Activated CD8-positive, alpha-beta T cell treated with anti-CD3 and anti-CD28 coated beads for 36 hours (primary cell): ENCODE data around the gene TAF1D. TPM values are rescaled to one million over a fixed set of nuclear protein-coding genes. Genes with fewer than 3 reads are reported as not detected.
"Not testable (repeated sequence)": the region's sequence is repeated elsewhere in the genome, so short reads cannot be mapped to it uniquely, and the experiment has no call there.

Experiments used
- ATAC-seq: fragments of 200-7000 bp; cut with Tn5 transposase; one replicate; pipeline ENCODE4 v1.10.0; 2021; ENCODE audit warnings: mild to moderate bottlenecking, moderate library complexity
- CTCF ChIA-PET: fragments of 350-600 bp; sonication (Branson Sonifier 250); formaldehyde crosslinking; loops from one replicate; lab custom pipeline; 2021; ENCODE audit warnings: antibody characterized with exemption; lab: Charles Lee
- POLR2A ChIA-PET: fragments of 350-600 bp; sonication (Branson Sonifier 250); formaldehyde crosslinking; loops from one replicate; lab custom pipeline; 2021; ENCODE audit warnings: antibody characterized with exemption; lab: Charles Lee
- DNase-seq: peaks from one replicate; pipeline ENCODE4 v3.0.0-alpha.2; 2020
- H3K27ac Mint-ChIP-seq: one replicate; pipeline ENCODE4 v1.8.0; 2021; ENCODE audit warnings: mild to moderate bottlenecking, mixed read lengths
- H3K27me3 Mint-ChIP-seq: one replicate; pipeline ENCODE4 v1.8.0; 2021; ENCODE audit warnings: mixed read lengths
- H3K36me3 Mint-ChIP-seq: one replicate; pipeline ENCODE4 v1.8.0; 2021; ENCODE audit warnings: low read depth, mixed read lengths
- H3K4me1 Mint-ChIP-seq: one replicate; pipeline ENCODE4 v1.8.0; 2021; ENCODE audit warnings: low read depth, mixed read lengths
- H3K4me3 Mint-ChIP-seq: one replicate; pipeline ENCODE4 v1.8.0; 2021; ENCODE audit warnings: mild to moderate bottlenecking, moderate library complexity, mixed read lengths
- H3K9me3 Mint-ChIP-seq: one replicate; pipeline ENCODE4 v1.8.0; 2021; ENCODE audit warnings: mixed read lengths
- CTCF ChIP-seq: fragments of 200-600 bp; IDR thresholded peaks from one replicate; pipeline ENCODE4 v1.8.0; 2022; ENCODE audit warnings: antibody characterized with exemption, mild to moderate bottlenecking
- intact Hi-C: fragments of 100-400 bp; cut with micrococcal nuclease; formaldehyde crosslinking; loops from one replicate; pipeline ENCODE4 v1.10.0; 2022
- total RNA-seq, 2 experiments: library from RNA; stranded (reverse); gene quantifications; one replicate each; pipeline ENCODE4 v1.2.3, GENCODE V29; 2021

Gene TAF1D
- total RNA-seq, 2 experiments from 2014 or later = 334 to 344 TPM

- no peaks in the 10 kb centered on the region for H3K27me3 Mint-ChIP-seq
- no peak overlapping the region for H3K27ac Mint-ChIP-seq
- ChIA-PET CTCF (no interaction called here), POLR2A (interaction anchor here (1.2 kb wide), 1 partner anchor 11 kb away, joined by 4 read pairs; no protein-coding TSS in a partner anchor)
- no peaks in the 10 kb centered on the region for H3K4me1 Mint-ChIP-seq
- H3K36me3 Mint-ChIP-seq = peaks cover 22% of the 10 kb centered on the region
- H3K9me3 Mint-ChIP-seq = peaks cover under 1% of the 10 kb centered on the region
- TF ChIP-seq CTCF = no peak
- DNase-seq = no peak
- no peak for ATAC-seq
- no peak overlapping the region for H3K4me3 Mint-ChIP-seq
- intact Hi-C loops = no loop called here
These were observed 20.6 kb upstream of the TAF1D start for GRCh38 chr11:93761910-93762309.

- H3K27me3 Mint-ChIP-seq, H3K4me1 Mint-ChIP-seq, H3K27ac Mint-ChIP-seq, ATAC-seq, intact Hi-C loops, H3K4me3 Mint-ChIP-seq, H3K9me3 Mint-ChIP-seq, DNase-seq, CTCF ChIA-PET: not testable (repeated sequence)
- H3K36me3 Mint-ChIP-seq = peaks cover 24% of the 10 kb centered on the region
- POLR2A ChIA-PET = interaction anchor here (3.1 kb wide), 1 partner anchor 18 kb away, joined by 10 read pairs; the partner anchor contains the start of genes C11orf54 and TAF1D
These were observed 17.8 kb upstream of the TAF1D start for GRCh38 chr11:93759123-93759522.

- no peak for ATAC-seq
- DNase-seq = no peak
- peaks cover 27% of the 10 kb centered on the region for H3K36me3 Mint-ChIP-seq
- intact Hi-C loops = no loop called here
- no peaks in the 10 kb centered on the region for H3K27me3 Mint-ChIP-seq
- POLR2A ChIA-PET = interaction anchor here (3.1 kb wide), 1 partner anchor 17 kb away, joined by 10 read pairs; the partner anchor contains the start of genes C11orf54 and TAF1D
- H3K4me3 Mint-ChIP-seq = no peak overlapping the region
- H3K27ac Mint-ChIP-seq = no peak overlapping the region
- TF ChIP-seq CTCF = no peak
- no peaks in the 10 kb centered on the region for H3K4me1 Mint-ChIP-seq
- no peaks in the 10 kb centered on the region for H3K9me3 Mint-ChIP-seq
- CTCF ChIA-PET = no interaction called here
These were observed 16.9 kb upstream of the TAF1D start for GRCh38 chr11:93757924-93758865.

GRCh38 chr11:93757301-93757700, 16.0 kb upstream of the TAF1D start:
- CTCF ChIA-PET = no interaction called here
- Mint-ChIP-seq H3K36me3 (peaks cover 27% of the 10 kb centered on the region), H3K27ac (no peak overlapping the region)

GRCh38 chr11:93756748-93757147, 15.5 kb upstream of the TAF1D start:
- CTCF ChIA-PET = no interaction called here

More at GRCh38 chr11:93757301-93757700, 16.0 kb upstream of the TAF1D start:
- Mint-ChIP-seq H3K4me3 (no peak overlapping the region), H3K9me3 (no peaks in the 10 kb centered on the region), H3K27me3 (no peaks in the 10 kb centered on the region), H3K4me1 (no peaks in the 10 kb centered on the region)
- no peak for DNase-seq
- POLR2A ChIA-PET = interaction anchor here (3.1 kb wide), 2 partner anchors 16 kb away, joined by 10 to 14 read pairs; partner anchors contain the start of genes C11orf54 and TAF1D
- TF ChIP-seq CTCF = no peak
- intact Hi-C loops = no loop called here
- ATAC-seq = no peak

More at GRCh38 chr11:93756748-93757147, 15.5 kb upstream of the TAF1D start:
- TF ChIP-seq CTCF = no peak
- no peaks in the 10 kb centered on the region for H3K9me3 Mint-ChIP-seq
- no peak overlapping the region for H3K4me3 Mint-ChIP-seq
- H3K27ac Mint-ChIP-seq = no peak overlapping the region
- POLR2A ChIA-PET = interaction anchor here (3.1 kb wide), 1 partner anchor 16 kb away, joined by 14 read pairs; the partner anchor contains the start of genes C11orf54 and TAF1D
- no peak for ATAC-seq
- no peak for DNase-seq
- H3K27me3 Mint-ChIP-seq = no peaks in the 10 kb centered on the region
- peaks cover 27% of the 10 kb centered on the region for H3K36me3 Mint-ChIP-seq
- no peaks in the 10 kb centered on the region for H3K4me1 Mint-ChIP-seq
- intact Hi-C loops = no loop called here
